Fibroblast of pulmonary artery (primary cell): ENCODE data around the gene BCDIN3D.
"Not testable (repeated sequence)": the region's sequence is repeated elsewhere in the genome, so short reads cannot be mapped to it uniquely, and the experiment has no call there.

ENCODE experiments used
- DNase-seq: peaks from one replicate; pipeline ENCODE4 v3.0.0-alpha.2; 2010; ENCODE audit warnings: low read depth
- H3K4me3 ChIP-seq: replicated peaks from 2 replicates; pipeline ENCODE4 v1.5.1; 2011; ENCODE audit warnings: low read depth, mild to moderate bottlenecking, control low read depth, low read length, moderate library complexity
- CTCF ChIP-seq: IDR thresholded peaks from 2 replicates; pipeline ENCODE4 v1.5.1; 2011; ENCODE audit warnings: mild to moderate bottlenecking, control low read depth, low read length, inconsistent platforms; ENCODE audit errors: missing control alignments

Gene BCDIN3D

GRCh38 chr12:49865782-49866135 is 22.9 kb upstream of the BCDIN3D start:
- TF ChIP-seq CTCF: no peak
- DNase-seq: no peak
- no peak overlapping the region for H3K4me3 ChIP-seq

- H3K4me3 ChIP-seq: no peak overlapping the region
- no peak for TF ChIP-seq CTCF
- no peak for DNase-seq
Measured at GRCh38 chr12:49865109-49865781, 22.3 kb upstream of the BCDIN3D start.

GRCh38 chr12:49864798-49865090 is 21.8 kb upstream of the BCDIN3D start:
- no peak for DNase-seq
- no peak for TF ChIP-seq CTCF
- no peak overlapping the region for H3K4me3 ChIP-seq

GRCh38 chr12:49863946-49864797 is 21.3 kb upstream of the BCDIN3D start:
- no peak for TF ChIP-seq CTCF
- DNase-seq: no peak

GRCh38 chr12:49860921-49861320 is 18.0 kb upstream of the BCDIN3D start:
- H3K4me3 ChIP-seq, DNase-seq: not testable (repeated sequence)

More at GRCh38 chr12:49863946-49864797, 21.3 kb upstream of the BCDIN3D start:
- H3K4me3 ChIP-seq: no peak overlapping the region

GRCh38 chr12:49855890-49856289 is 13.0 kb upstream of the BCDIN3D start:
- not testable (repeated sequence) for H3K4me3 ChIP-seq, DNase-seq

GRCh38 chr12:49854976-49855375 is 12.1 kb upstream of the BCDIN3D start:
- DNase-seq: no peak
- no peak overlapping the region for H3K4me3 ChIP-seq
- no peak for TF ChIP-seq CTCF

- DNase-seq: no peak
- TF ChIP-seq CTCF: no peak
- no peak overlapping the region for H3K4me3 ChIP-seq
Measured at GRCh38 chr12:49853671-49854070, 10.8 kb upstream of the BCDIN3D start.
